A172 (cell line): ENCODE results near the gene MAMLD1. TPM values are rescaled to one million over a fixed set of nuclear protein-coding genes. Genes with fewer than 3 reads are reported as not detected.

Experiments used
- DNase-seq: peaks from one replicate; pipeline ENCODE4 v3.0.0-alpha.2; 2015; ENCODE audit warnings: low spot score
- total RNA-seq: library from RNA; depleted of rRNA; stranded (reverse); fragments of >200 nt; shearing (Covaris generic); gene quantifications from 2 replicates; pipeline ENCODE4 v1.2.3, GENCODE V29; 2014; rRNA removed

The MAMLD1 gene
- total RNA-seq, 1 experiment from 2014 or later, result 4.4 TPM

DNA sequence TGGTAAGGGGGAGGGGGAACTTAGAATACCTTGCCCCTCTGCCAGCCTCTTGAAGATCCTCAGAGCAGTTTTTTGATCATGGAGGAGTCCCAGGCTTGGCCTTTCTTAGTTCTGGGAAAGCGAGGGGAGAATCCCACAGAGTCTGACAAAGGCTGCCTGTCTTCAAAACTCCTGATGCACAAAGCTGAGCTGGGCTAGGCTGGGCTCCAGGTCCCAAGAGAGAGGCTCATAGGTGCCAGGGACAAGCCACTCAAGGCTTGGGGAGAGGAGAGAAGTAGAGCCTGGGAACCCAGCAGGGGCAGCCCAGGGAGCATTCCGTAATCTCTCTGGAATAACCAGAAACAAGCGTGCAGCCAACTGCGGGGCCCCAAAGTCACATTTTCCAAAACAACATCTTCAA lies 168.3 kb downstream of the MAMLD1 start:
- no peak for DNase-seq

DNA sequence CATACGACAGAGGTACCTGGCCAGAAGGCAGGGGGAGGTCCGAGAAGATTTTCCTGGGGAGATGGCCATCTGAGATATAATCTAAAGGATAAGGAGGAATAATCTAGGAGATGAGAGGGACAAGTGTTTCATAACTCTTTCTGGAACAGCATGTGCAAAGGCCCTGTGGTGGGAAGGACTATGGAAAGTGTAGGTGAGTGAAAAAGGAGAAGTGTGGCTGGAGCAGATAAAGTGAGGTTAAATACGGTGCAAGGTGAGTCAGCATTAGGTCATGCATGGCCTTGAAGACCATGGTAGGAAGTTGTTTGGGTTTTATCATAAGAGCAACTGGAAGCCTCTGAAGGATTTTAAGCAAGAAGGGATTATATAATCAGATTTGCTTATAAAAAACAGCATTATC lies 170.7 kb downstream of the MAMLD1 start:
- DNase-seq, result no peak

DNA sequence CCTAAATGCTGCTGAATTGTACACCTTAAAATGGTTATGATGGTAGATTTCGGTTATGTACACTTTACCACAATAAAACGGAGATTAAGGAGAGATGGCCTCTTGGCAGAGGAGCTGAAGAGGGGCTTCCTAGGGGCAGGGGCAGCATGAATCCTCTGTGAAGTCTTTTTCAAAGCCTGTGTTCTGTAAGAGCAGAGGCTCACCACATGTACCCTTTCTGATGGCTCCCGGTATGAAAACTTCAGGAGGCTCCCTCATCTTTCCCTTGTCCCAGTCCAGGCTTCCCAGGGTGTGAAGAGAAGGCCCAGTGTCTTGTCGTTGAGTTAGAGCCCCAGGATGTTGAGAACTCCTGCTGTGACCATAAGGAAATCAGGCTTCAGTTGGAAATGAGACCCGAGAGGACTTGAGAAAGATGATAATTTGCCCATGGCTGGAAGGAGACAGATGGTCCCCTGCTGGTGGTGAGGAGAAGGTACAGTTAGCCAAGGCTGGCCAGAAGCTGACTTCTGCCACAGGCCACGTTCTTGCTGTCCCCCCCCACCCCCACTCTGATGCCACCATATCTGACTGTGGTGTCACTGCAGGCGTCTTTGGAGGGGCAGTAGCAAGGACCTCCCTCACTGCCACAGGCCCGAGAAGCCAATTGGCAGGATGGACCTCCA lies 173.5 kb downstream of the MAMLD1 start:
- no peak for DNase-seq

DNA sequence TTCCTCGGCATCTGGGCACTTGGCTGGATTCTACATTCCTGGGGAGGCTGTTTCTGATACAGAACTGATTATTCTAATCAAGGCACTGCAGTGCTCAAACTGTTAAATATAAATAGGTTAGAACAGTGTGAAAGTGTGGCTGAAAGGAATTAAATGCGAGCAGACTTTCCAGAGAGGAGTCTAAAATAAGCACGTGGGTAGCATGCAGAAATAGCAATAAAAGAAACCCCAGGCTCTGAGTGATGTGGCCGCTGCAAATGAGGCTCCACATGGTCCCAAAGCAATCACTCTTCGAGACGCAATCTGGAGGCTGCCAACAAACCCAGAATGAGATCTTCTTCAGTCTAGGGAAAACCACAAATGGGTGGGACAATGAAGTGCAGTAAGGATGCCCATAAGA lies 174.7 kb downstream of the MAMLD1 start:
- no peak for DNase-seq

DNA sequence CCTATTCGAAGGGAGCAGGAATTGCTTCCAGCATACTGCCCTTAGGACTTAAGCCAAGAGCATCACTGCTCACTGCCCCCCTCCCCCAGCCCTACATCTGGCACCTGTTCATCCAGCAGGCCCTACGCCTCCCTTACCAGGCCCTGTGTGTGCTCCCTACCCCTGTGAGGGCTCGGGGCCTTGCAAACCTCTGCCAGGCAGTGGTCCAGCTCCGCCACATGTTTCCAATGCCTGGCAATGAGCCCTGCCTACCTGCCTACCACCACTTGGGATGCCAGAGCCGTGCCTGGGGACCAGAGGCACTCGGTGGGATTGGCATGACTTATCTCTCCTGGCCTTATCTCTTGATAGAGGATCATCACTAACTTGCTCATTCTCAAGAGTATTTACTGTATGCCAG lies 177.8 kb downstream of the MAMLD1 start:
- DNase-seq, result no peak

DNA sequence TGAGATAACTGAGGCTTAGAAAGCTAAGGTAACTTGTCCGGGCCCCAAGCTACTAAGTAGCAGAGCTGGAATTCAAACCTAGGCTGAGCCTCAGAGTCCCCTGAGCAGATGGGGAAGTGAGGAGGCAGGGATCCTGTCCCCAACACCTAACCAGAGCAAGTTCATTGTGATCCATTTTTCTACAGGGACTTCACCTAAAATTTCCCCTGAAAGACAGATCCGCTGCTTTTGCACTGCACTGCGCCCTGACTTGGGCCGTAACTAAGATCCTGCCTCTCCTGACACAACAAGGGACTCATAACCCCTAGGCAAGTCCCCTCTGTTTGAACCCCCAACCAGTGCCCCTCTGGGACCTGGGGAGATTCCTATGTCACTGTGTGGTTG lies 179.7 kb downstream of the MAMLD1 start:
- no peak for DNase-seq

DNA sequence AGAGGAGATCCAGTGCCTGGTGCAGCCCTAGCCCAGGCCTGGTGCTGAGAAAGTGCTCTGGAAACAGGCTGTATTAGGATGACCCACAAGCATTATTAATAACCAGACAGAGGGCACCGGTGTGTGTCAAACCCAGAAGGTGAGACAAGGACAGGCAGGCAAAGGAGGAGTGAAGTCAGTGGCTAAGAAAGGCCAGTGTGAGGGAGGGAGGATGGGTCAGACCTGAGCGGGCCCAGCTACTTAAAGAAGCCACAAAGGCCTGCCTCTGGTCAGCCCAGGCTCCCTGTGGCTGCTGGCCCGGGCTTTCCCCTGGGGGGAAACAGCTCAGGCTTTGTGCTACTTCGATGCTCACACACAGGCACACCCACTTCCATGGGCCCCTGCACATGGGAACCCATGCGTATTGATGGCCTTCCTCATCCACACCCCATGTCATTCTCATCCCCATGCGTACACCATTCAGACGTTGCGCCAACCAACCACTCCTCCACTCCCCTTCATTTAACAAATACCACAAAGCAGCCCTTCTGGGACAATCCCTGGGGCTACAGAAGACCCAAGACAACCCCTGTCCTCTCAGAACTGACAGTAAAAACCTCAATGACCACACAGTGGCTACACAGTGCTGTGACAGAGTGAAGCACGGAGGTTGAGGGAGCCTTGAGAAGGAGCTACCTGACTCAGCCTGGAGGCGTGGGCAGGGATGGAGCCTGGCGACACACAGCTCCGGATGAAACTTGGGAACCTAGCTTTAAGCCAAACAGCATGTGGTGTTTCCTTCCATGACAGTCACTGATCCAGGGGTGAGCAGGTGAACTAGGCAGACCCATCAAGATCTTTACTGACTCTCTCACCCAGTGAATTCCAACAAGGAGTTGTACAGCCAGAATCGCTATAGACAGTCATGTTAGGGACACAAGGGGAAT lies 180.4 kb downstream of the MAMLD1 start:
- DNase-seq, result no peak

DNA sequence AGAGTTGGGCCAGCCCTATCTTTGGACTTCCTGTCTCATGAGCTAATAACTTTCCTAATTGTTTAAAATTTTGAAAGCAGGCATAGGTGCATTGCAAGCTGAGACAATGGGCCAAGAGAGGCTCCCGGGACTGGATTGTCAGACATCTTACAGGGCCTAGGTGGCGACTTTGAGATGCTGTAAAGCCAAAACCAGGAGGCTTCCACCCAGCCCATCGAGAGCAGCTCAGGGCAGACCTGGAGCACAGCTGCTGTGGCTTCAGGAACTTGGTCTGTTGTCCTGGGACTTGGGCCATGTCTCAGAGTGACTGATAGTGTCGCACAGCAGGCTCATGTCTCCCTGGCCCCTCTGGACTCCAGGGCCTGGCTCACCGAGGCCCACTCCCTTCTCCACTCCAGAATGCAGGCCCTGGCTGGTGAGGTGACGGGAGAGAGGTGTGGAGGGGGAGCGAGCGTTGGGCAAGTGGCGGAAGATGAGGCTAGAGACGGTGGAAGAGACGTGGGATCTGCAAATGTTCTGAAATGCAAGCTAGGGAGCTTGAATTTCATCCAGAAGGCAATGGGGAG lies 181.2 kb downstream of the MAMLD1 start:
- DNase-seq, result no peak

DNA sequence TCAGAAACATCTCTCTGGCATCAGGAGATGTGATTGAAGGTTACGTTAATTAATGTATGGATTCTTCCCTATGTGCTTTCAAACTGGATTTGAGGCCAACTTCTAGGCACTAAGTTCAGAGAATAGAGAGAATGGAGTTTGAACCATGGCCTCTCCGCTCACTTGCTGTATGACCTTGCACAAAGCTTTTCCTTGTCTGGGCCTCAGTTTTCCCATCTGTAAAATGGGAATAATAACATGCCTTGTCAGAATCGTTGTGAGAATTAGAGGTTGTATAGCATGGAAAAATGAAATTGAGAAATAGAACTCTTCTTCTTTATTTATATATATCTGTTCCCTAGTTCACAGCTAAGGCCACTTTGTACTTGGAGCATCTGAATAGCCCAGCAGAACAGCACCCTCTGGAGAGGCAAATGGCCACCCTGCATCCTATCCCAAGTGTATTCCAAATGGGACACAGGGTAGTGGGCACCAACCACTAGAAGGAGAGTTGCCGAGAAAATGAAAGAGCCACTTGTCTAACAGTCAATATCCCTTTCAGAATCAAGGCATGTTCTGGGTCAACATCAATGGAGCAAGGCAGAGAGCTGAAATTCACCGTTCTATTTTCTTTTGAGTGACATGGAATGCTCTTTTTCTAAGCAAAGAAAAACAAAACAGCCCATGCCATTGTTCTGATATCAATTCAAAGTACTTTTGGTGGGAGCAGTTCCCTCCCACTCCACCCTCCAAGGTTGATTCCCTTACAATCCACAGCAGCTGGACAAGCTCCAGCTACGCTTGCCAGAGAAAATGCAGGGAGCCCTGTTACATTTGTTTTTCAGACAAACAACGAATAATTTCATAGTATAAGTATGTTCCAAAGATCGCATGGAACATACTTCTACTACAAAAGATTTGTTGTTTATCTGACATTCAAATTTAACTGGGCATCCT lies 182.0 kb downstream of the MAMLD1 start:
- no peak for DNase-seq

DNA sequence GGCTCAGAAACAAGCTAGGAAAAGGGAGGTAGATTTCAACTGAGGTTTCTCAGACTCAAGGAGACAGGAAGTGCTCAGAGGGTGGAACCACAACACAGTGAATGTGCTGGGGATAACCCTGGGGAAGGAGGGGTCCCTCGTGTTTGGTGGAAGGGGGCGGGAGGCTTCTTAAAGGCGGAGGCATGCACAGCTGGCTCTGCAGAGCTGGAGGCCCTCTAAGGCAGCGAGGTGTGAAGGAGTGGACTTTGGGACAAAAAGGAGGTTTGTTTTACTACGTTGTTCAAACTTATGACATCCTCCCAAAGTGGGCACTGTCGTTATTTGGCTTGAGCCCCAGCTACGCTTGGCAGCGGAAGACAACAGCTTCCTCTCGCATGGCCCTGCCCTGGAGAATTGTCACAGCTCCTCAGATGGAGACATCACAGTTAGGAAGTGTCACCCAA lies 183.6 kb downstream of the MAMLD1 start:
- DNase-seq, result peak; percentile 7

DNA sequence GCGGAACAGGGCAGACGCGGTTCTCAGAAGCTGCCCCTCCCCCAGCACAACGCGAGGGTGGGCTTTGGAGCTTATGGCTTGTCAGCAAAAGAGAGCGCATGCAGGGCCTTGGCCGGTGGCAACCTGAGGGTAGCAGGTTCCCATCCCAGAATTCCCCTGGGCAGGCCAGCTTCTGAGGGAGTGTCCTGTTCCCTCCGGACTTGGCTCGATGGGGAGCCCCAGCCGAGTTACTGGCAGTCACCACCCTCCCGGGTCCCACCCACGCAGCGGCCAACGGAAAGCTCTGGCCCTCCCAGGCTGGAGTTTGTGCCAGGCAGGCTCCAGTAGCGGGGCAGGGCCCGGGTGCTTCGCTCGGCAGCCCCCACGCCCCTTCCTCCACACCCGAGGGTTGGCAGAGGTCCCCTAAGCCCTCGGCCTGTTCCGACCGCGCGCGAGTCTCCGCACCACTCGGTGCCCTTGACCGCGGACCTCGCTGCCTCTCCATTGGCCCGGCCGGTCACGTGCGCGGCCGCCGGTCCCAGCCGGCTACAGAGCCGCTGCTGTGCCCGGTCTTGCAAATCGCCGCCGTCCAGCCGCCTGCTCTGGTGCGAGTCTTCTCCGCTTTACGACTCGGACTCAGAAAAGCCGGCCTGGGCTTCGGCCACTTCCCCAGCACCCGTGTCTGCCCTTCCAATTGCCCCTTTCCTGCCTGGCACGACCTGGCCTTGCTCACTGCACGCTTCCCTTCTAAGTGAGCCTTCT lies 184.4 kb downstream of the MAMLD1 start:
- no peak for DNase-seq

DNA sequence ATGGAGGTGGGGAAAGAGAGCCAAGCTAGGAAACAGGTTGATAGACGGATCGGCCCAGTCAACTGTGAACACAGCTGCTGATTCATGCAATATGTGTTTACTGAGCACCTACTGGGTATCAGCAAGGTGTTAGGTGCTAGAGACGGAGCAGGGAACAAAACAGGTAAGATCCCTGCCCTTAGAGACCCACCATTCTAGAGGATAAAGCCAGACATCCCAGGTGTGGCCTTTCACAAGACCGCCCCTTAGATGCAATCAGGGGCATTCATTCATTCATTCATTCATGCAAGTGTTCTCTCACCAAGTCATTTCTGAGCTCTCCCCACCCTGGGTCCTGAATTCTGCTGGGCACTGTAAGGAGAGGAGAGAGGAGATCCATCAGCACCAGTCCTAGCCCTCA lies 185.1 kb downstream of the MAMLD1 start:
- DNase-seq, result no peak

DNA sequence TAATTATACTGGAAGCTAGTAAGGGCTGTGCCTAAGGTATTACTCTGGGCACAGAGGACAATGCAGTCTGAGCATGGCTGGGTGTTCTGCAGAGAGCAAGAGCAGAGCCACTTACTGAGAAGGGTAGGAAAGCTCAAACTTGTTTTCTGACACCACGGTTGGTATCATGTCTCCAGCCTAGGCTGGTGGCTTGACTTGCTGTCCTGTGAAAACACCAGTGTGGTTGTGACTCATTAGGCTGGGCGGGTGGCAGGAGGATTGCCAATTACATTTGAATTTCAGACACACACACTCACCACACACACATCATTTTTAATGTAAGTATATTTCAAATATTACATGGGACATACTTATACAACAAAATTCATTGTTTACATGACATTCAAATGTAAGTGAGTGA lies 185.6 kb downstream of the MAMLD1 start:
- peak; percentile 47 for DNase-seq

DNA sequence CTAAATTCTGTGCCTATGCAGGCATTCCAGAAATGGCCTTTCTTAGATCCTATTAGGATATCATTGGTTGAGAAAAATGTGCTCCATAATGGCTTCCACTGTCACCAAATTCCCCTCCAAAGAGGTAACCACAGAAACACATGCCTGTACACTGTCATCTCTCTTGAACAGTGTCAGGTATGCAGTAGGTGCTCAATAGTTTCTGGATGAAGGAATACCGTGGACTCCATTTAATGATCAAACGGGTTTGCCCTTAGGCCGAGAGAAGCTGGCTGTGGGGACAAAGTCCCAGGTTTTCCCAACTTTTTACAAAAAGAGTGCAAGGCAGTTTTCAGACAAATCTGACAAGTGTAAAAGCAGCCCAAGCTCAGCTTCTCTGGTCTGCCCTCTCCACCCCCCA lies 188.8 kb downstream of the MAMLD1 start:
- no peak for DNase-seq

DNA sequence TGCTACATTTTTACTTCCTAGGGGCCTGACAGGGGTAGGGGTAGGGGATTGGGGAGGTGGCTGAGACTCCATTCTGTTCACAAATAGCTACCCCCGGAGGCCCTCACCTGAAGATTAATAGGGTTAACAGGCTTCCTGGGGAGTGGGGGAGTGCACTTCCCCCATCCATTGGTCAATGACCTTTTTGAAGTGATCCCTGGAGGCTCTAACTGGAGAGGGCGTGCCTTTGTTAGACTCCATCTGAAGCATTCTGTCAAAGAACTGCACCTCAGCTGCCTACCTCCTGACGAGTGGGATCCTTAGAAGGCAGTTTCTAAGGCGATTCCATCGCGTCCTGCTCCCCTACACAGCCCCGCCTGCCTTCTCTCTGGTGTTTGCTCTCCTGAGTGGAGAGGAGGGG lies 195.3 kb downstream of the MAMLD1 start:
- no peak for DNase-seq

Other genes starting within 250 kb of the MAMLD1 start
- gene MTM1, start 205.3 kb downstream of the MAMLD1 start, total RNA-seq, result 13.1 and 14.7 TPM in 2 replicates